ENCODE measurements around the gene MYRFL. TPM values are rescaled to one million over a fixed set of nuclear protein-coding genes. Genes with fewer than 3 reads are reported as not detected.

Gene MYRFL
- total and polyA plus RNA-seq, 8 donors = 0.06 to 2.3 (median 0.43) TPM

GRCh38 chr12:69984241-69984640 is 159.2 kb downstream of the MYRFL start:
- intact Hi-C loops (cut with DNase I) = no loop called here
- no peaks in the 10 kb centered on the region for H3K9me3 ChIP-seq
- no peak for DNase-seq
- no peak for FAIRE-seq
- H3K4me1 ChIP-seq = peaks cover 5 to 12% (median 6%) of the 10 kb centered on the region in 3 donors
- WGBS, 2 donors = 86 to 94% methylated on average over 7 of the region's 7 CpGs
- H3K27me3 ChIP-seq = no peaks in the 10 kb centered on the region
- H3K27ac ChIP-seq = no peak overlapping the region
- no peaks in the 10 kb centered on the region for H3K36me3 ChIP-seq
- no peak for TF ChIP-seq CTCF (IDR thresholded peaks at IDR 0.05)
- ATAC-seq = no peak
- no peak overlapping the region for H3K4me3 ChIP-seq

GRCh38 chr12:69985656-69986055 is 160.6 kb downstream of the MYRFL start:
- no peak overlapping the region for H3K27ac ChIP-seq
- DNase-seq (no peak), FAIRE-seq (no peak), ATAC-seq (no peak)
- H3K4me3 ChIP-seq = no peak overlapping the region
- H3K36me3 ChIP-seq = no peaks in the 10 kb centered on the region
- 79 to 95% methylated on average over 4 of the region's 4 CpGs for WGBS, 2 donors
- H3K27me3 ChIP-seq = no peaks in the 10 kb centered on the region
- no peaks in the 10 kb centered on the region for H3K9me3 ChIP-seq
- peaks cover 5 to 13% (median 6%) of the 10 kb centered on the region in 3 donors for H3K4me1 ChIP-seq
- intact Hi-C loops (cut with DNase I) = no loop called here
- TF ChIP-seq CTCF (IDR thresholded peaks at IDR 0.05) = no peak

GRCh38 chr12:69986114-69986513 is 161.1 kb downstream of the MYRFL start:
- DNase-seq = no peak
- H3K4me1 ChIP-seq = peaks cover 5 to 13% (median 6%) of the 10 kb centered on the region in 3 donors
- no peak for ATAC-seq
- no peak for TF ChIP-seq CTCF (IDR thresholded peaks at IDR 0.05)
- FAIRE-seq = no peak
- intact Hi-C loops (cut with DNase I) = no loop called here
- no peak overlapping the region for H3K27ac ChIP-seq
- WGBS, 2 donors = 62 to 82% methylated on average over 3 of the region's 3 CpGs
- H3K27me3 ChIP-seq = no peaks in the 10 kb centered on the region
- no peaks in the 10 kb centered on the region for H3K9me3 ChIP-seq
- no peak overlapping the region for H3K4me3 ChIP-seq
- H3K36me3 ChIP-seq = no peaks in the 10 kb centered on the region

GRCh38 chr12:69987579-69988091 is 162.6 kb downstream of the MYRFL start:
- Histone ChIP-seq H3K27me3 (no peaks in the 10 kb centered on the region), H3K4me1 (peaks cover 5 to 13% (median 6%) of the 10 kb centered on the region in 3 donors), H3K4me3 (no peak overlapping the region), H3K27ac (peak overlapping the region; percentile 20 to 73 (median 64)), H3K9me3 (no peaks in the 10 kb centered on the region), H3K36me3 (no peaks in the 10 kb centered on the region)
- DNase-seq = peak in 3 of 6 donors; percentile 56 to 59 (median 57)
- ATAC-seq = peak; percentile 83 to 94 (median 93)
- FAIRE-seq = peak; percentile 69
- no peak for TF ChIP-seq CTCF (IDR thresholded peaks at IDR 0.05)
- intact Hi-C loops (cut with DNase I) = no loop called here
- WGBS, 2 donors = 3 to 9% methylated on average over 2 of the region's 2 CpGs

- H3K9me3 ChIP-seq = no peaks in the 10 kb centered on the region
- WGBS, 2 donors = 41 to 42% methylated on average over 9 of the region's 9 CpGs
- DNase-seq (no peak), ATAC-seq (peak; percentile 29 to 81 (median 60)), FAIRE-seq (no peak)
- intact Hi-C loops (cut with DNase I) = no loop called here
- H3K27ac ChIP-seq = peak overlapping the region in 3 of 4 donors; percentile 58 to 73 (median 71)
- H3K36me3 ChIP-seq = no peaks in the 10 kb centered on the region
- H3K4me1 ChIP-seq = peaks cover 5 to 13% (median 6%) of the 10 kb centered on the region in 3 donors
- no peak overlapping the region for H3K4me3 ChIP-seq
- H3K27me3 ChIP-seq = no peaks in the 10 kb centered on the region
- no peak for TF ChIP-seq CTCF (IDR thresholded peaks at IDR 0.05)
Measured at GRCh38 chr12:69988481-69989321, 163.7 kb downstream of the MYRFL start.
